Measurements from ENCODE around the gene GFRA3.

DNA sequence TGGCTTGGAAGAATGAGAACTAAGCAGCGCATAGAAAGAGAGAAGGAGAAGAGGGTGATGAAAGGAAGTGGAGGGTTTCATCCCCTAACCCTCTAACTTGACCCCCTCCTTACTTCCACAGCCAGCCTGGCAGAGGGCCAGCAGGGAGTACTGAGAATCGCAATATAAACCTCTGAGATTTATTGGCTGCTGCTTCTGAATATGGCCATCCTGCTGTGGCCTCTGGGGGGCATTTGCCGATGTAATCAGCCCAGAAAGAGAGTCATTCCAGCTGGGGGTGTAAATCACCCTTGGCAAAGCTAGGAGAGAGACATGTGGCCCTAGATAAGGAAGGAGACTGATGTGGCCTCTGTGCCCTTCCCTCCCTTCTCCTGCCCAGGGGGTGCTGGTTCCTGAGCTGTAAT, 960 bp upstream of the GFRA3 start:
- TF ChIP-seq RFX5 (IDR thresholded peaks at IDR 0.05) (no peak), EP300 (IDR thresholded peaks at IDR 0.05) (no peak), RAD21 (conservative IDR thresholded peaks at IDR 0.05 in 1 of 2, IDR thresholded peaks at IDR 0.05 in 1 of 2) (no peak)
- TF ChIP-seq, protein P1, sequence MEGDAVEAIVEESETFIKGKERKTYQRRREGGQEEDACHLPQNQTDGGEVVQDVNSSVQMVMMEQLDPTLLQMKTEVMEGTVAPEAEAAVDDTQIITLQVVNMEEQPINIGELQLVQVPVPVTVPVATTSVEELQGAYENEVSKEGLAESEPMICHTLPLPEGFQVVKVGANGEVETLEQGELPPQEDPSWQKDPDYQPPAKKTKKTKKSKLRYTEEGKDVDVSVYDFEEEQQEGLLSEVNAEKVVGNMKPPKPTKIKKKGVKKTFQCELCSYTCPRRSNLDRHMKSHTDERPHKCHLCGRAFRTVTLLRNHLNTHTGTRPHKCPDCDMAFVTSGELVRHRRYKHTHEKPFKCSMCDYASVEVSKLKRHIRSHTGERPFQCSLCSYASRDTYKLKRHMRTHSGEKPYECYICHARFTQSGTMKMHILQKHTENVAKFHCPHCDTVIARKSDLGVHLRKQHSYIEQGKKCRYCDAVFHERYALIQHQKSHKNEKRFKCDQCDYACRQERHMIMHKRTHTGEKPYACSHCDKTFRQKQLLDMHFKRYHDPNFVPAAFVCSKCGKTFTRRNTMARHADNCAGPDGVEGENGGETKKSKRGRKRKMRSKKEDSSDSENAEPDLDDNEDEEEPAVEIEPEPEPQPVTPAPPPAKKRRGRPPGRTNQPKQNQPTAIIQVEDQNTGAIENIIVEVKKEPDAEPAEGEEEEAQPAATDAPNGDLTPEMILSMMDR (IDR thresholded peaks at IDR 0.05), result no peak
- TF ChIP-seq, protein P2, sequence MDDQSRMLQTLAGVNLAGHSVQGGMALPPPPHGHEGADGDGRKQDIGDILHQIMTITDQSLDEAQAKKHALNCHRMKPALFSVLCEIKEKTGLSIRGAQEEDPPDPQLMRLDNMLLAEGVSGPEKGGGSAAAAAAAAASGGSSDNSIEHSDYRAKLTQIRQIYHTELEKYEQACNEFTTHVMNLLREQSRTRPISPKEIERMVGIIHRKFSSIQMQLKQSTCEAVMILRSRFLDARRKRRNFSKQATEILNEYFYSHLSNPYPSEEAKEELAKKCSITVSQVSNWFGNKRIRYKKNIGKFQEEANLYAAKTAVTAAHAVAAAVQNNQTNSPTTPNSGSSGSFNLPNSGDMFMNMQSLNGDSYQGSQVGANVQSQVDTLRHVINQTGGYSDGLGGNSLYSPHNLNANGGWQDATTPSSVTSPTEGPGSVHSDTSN (IDR thresholded peaks at IDR 0.05), result no peak
- TF ChIP-seq, protein P3, sequence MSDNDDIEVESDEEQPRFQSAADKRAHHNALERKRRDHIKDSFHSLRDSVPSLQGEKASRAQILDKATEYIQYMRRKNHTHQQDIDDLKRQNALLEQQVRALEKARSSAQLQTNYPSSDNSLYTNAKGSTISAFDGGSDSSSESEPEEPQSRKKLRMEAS (IDR thresholded peaks at IDR 0.05), result no peak
